ENCODE data around the gene MYDGF. TPM values are rescaled to one million over a fixed set of nuclear protein-coding genes. Genes with fewer than 3 reads are reported as not detected.

MYDGF gene
- total RNA-seq, 1 donor from 2014 or later: 42.5 TPM

- H3K36me3 Mint-ChIP-seq (ENCODE audit: insufficient read depth): peaks cover 8% of the 10 kb centered on the region
- H3K27ac Mint-ChIP-seq: no peak overlapping the region
- H3K27me3 Mint-ChIP-seq: no peaks in the 10 kb centered on the region
- no peaks in the 10 kb centered on the region for H3K4me1 Mint-ChIP-seq (ENCODE audit: low read depth)
- no peak for TF ChIP-seq CTCF (IDR thresholded peaks at IDR 0.05; ENCODE audit: unreplicated experiment)
- no peak for DNase-seq (ENCODE audit: low spot score, unreplicated experiment)
- H3K9me3 Mint-ChIP-seq (ENCODE audit: low read depth): no peaks in the 10 kb centered on the region
- no peak overlapping the region for H3K4me3 Mint-ChIP-seq (ENCODE audit: low read depth)
These were observed 14.0 kb downstream of the MYDGF start for GRCh38 chr19:4656102-4656501.

GRCh38 chr19:4654437-4655361 is 15.4 kb downstream of the MYDGF start:
- peak overlapping the region; percentile 59 for H3K27ac Mint-ChIP-seq

DNA sequence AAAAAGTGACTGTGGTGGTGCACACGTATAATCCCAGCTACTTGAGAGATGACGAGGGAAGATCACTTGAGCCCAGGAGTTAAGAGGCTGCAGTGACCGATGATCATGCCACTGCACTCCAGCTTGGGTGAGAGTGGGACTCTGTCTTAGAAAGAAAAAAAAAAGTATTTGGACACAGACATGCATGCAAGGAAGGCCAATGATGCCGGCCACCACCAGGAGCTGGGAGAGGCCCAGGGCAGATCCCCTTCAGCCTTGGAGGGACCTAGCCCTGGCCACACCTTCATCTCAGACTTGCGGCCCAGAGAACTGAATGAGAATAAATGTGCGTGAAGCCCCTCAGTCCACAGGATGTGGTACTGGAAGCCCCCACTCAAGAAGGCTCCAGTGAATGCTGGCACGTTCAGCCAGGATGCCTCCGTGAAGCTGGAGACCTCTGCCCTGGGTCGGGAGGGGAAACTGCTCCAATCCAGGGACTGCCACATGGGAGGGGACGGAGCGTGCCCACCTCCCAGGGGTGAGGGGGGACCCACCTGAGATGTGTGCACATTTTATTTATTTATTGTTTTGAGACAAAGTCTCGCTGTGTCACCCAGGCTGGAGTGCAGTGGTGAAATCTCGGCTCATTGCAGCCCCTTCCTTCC is 16.2 kb downstream of the MYDGF start:
- Mint-ChIP-seq H3K27ac (no peak overlapping the region), H3K4me1 (ENCODE audit: low read depth) (no peaks in the 10 kb centered on the region), H3K9me3 (ENCODE audit: low read depth) (no peaks in the 10 kb centered on the region), H3K27me3 (no peaks in the 10 kb centered on the region), H3K4me3 (ENCODE audit: low read depth) (no peak overlapping the region), H3K36me3 (ENCODE audit: insufficient read depth) (peaks cover 2% of the 10 kb centered on the region)
- TF ChIP-seq CTCF (IDR thresholded peaks at IDR 0.05; ENCODE audit: unreplicated experiment): no peak
- DNase-seq (ENCODE audit: low spot score, unreplicated experiment): no peak

More at GRCh38 chr19:4654437-4655361, 15.4 kb downstream of the MYDGF start:
- no peaks in the 10 kb centered on the region for H3K9me3 Mint-ChIP-seq (ENCODE audit: low read depth)
- no peak for DNase-seq (ENCODE audit: low spot score, unreplicated experiment)
- no peaks in the 10 kb centered on the region for H3K4me1 Mint-ChIP-seq (ENCODE audit: low read depth)
- H3K36me3 Mint-ChIP-seq (ENCODE audit: insufficient read depth): peaks cover 4% of the 10 kb centered on the region
- no peaks in the 10 kb centered on the region for H3K27me3 Mint-ChIP-seq
- TF ChIP-seq CTCF (IDR thresholded peaks at IDR 0.05; ENCODE audit: unreplicated experiment): no peak
- H3K4me3 Mint-ChIP-seq (ENCODE audit: low read depth): no peak overlapping the region

DNA sequence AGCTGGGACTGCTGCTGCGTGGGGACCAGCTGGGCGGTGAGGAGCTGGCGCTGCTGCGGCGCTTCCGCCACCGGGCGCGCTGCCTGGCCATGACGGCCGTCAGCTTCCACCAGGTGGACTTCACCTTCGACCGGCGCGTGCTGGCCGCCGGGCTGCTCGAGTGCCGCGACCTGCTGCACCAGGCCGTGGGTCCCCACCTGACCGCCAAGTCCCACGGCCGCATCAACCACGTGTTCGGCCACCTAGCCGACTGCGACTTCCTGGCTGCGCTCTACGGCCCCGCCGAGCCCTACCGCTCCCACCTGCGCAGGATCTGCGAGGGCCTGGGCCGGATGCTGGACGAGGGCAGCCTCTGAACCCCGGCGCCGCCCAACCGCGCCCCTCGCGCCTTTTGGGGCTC is 18.1 kb downstream of the MYDGF start:
- no peaks in the 10 kb centered on the region for H3K9me3 Mint-ChIP-seq (ENCODE audit: low read depth)

More for the DNA sequence above, 18.1 kb downstream of the MYDGF start:
- H3K36me3 Mint-ChIP-seq (ENCODE audit: insufficient read depth): peaks cover 2% of the 10 kb centered on the region
- H3K27me3 Mint-ChIP-seq: no peaks in the 10 kb centered on the region
- H3K4me3 Mint-ChIP-seq (ENCODE audit: low read depth): no peak overlapping the region
- TF ChIP-seq CTCF (IDR thresholded peaks at IDR 0.05; ENCODE audit: unreplicated experiment): no peak
- no peaks in the 10 kb centered on the region for H3K4me1 Mint-ChIP-seq (ENCODE audit: low read depth)
- no peak overlapping the region for H3K27ac Mint-ChIP-seq
- DNase-seq (ENCODE audit: low spot score, unreplicated experiment): no peak

Data from progenitor cell of endocrine pancreas (in vitro differentiated cells).